GM10248 (cell line): ENCODE data around the gene HMGXB3.

Experiments
- CTCF ChIA-PET: fragments of 300-600 bp; sonication (Branson Sonifier 250); formaldehyde crosslinking; extraction: SDS; loops from one replicate; lab custom pipeline; 2021; ENCODE audit warnings: antibody characterized with exemption; lab: Yijun Ruan, JAX
- POLR2A ChIA-PET: fragments of 350-650 bp; sonication (Branson Sonifier 250); formaldehyde crosslinking; extraction: SDS; loops from one replicate; lab custom pipeline; 2020; ENCODE audit warnings: antibody characterized with exemption; lab: Yijun Ruan, JAX
- DNase-seq: peaks from one replicate; pipeline ENCODE4 v3.0.0; 2012; ENCODE audit errors: extremely low spot score
- TF ChIP-seq, protein P1 (sequence below): IDR thresholded peaks from 2 replicates; pipeline ENCODE4 v1.5.1; 2012; ENCODE audit warnings: mild to moderate bottlenecking, low read depth; ENCODE audit errors: extremely low read depth, missing control alignments, control extremely low read depth

The HMGXB3 gene

DNA sequence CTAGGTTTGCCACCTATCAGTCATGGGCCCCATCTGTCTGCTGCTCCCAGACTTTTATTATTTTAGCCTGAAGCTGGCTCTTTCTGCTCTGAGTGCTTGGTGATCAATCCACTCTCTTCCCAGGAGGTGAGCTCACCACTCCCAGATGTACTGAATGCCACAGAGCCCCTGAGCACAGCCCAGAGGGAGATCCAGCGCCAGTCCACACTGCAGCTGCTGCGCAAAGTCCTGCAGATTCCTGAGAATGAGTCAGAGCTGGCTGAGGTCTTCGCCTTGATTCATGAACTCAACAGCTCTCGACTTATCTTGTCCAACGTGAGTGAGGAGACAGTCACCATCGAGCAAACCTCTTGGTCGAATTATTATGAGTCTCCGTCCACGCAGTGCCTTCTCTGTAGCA, 36.0 kb downstream of the HMGXB3 start:
- no peak for DNase-seq

DNA sequence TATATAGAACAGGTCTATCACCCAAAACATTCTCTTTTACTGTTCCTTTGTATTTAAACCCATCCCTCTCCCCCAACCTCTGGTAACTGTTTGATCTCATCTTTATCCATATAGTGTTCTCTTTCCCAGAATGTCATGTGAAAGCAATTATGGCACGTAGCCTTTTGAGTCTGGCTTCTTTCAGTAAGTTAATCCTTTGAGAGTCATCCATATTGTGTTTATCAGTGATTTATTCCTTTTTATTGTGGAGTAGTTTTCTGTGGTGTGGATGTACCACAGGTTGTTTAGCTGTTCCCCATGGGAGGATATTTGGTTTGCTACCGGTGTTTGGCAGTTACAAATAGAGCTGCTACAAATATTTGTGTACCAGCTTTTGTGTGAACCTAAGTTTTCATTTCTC, 38.0 kb downstream of the HMGXB3 start:
- ChIA-PET CTCF (interaction anchor here (0.9 to 1.2 kb wide), 3 partner anchors 10 to 35 kb away, joined by 3 to 4 read pairs (median 3); no protein-coding TSS in a partner anchor), POLR2A (no interaction called here)
- TF ChIP-seq, protein P1, sequence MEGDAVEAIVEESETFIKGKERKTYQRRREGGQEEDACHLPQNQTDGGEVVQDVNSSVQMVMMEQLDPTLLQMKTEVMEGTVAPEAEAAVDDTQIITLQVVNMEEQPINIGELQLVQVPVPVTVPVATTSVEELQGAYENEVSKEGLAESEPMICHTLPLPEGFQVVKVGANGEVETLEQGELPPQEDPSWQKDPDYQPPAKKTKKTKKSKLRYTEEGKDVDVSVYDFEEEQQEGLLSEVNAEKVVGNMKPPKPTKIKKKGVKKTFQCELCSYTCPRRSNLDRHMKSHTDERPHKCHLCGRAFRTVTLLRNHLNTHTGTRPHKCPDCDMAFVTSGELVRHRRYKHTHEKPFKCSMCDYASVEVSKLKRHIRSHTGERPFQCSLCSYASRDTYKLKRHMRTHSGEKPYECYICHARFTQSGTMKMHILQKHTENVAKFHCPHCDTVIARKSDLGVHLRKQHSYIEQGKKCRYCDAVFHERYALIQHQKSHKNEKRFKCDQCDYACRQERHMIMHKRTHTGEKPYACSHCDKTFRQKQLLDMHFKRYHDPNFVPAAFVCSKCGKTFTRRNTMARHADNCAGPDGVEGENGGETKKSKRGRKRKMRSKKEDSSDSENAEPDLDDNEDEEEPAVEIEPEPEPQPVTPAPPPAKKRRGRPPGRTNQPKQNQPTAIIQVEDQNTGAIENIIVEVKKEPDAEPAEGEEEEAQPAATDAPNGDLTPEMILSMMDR, result no peak
- DNase-seq, result no peak

More for the DNA sequence above, 36.0 kb downstream of the HMGXB3 start:
- TF ChIP-seq, protein P1, result no peak
- ChIA-PET POLR2A (no interaction called here), CTCF (interaction anchor here (0.9 to 4.5 kb wide), 4 partner anchors 9 to 91 kb away, joined by 3 to 21 read pairs (median 6); no protein-coding TSS in a partner anchor)

DNA sequence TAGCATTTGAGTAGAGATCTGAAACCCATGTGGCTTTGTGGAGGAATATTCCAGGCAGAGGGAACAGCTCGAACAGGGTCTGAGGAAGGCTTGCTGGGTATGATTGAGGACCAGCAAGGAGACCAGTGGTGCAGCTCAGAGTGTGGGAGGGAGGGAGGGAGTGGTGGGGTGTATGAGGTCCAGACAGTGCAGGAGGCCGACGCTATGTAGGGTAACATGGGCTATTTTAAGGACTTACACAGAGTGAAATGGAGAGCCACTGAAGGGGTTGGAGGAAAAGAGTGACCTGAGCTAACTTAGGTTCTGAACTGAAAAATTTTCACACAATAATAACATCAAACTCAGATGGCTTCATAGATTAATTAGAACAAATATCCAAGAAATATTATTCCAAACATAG, 41.9 kb downstream of the HMGXB3 start:
- POLR2A ChIA-PET, result no interaction called here
- no peak for DNase-seq
- CTCF ChIA-PET, result interaction anchor here (1.2 to 6.6 kb wide), 3 partner anchors 11 to 599 kb away, joined by 3 to 34 read pairs (median 3); no protein-coding TSS in a partner anchor
- TF ChIP-seq, protein P1, result no peak

DNA sequence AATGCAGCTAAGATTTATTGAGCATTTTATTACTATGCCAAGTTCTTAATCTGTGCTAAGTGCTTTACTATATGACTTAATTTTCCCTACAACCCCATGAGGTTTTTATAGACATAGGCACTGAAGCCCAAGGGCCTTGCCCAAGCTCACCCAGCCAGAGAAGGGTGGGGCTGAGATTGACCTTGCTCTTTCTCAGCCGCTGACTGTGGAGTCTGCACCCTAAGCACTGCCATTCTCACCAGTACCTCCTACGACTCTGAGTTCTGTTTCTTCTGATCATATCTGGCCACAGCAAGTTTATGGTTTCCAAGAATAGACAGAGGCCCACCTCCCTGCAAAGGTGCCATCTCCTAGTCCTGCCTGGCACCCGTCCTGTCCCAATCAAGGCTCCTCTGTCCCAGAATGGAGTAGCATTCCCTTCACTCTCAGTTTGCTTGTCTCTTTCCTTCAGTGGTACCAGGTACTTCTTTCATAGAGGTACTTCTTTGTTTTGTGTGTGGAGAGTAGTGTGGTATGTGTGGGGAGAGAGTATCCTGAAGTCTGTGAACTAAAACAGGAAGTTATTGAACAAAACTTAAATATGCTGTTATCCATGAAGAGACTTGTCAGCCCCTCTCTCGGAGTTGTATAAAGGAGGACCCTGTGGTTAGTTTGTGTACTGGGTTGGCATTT, 43.3 kb downstream of the HMGXB3 start:
- TF ChIP-seq, protein P1, result no peak
- CTCF ChIA-PET, result interaction anchor here (2.2 to 6.6 kb wide), 2 partner anchors 8 to 13 kb away, joined by 9 to 34 read pairs; no protein-coding TSS in a partner anchor
- DNase-seq, result no peak
- POLR2A ChIA-PET, result no interaction called here

DNA sequence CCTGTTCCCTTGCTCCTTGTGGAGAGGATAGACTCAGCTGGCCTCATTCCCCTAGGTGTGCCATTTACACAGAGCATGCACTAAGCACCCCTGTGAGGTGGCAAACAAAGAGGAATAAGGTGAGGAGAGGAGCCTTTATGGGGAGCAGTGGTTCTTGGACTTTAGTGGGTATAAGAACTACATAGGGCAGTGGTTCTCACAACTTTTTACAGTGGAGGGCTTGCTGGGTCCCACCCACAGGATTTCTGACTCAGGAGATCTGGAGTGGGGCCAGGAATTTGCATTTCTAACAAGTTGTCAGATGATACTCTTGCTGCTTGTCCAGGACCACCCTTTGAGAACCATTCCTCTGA, 43.8 kb downstream of the HMGXB3 start:
- DNase-seq, result no peak
- ChIA-PET CTCF (interaction anchor here (1.6 to 6.6 kb wide), 3 partner anchors 9 to 16 kb away, joined by 3 to 34 read pairs (median 9); no protein-coding TSS in a partner anchor), POLR2A (no interaction called here)
- TF ChIP-seq, protein P1, result no peak

DNA sequence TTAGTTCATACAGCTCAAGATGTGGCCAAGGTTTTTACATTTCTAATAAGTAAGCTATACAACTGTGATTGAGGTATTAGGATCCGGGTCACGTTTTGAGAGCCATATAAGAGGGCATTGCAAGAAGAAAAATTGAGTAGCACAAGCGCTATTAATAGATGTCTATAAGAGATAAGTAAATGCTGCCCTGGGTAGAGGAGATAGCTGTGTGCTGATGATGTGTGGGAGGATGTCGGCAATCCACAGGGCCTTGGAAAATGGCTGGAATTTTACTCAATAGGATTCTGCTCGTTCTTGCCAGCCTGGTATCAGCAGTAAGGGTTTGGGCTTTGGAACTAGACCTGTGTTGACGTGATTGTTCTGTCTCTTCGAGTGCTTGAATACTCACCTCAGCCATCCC, 44.2 kb downstream of the HMGXB3 start:
- no peak for DNase-seq
- CTCF ChIA-PET, result interaction anchor here (1.6 to 6.6 kb wide), 3 partner anchors 9 to 16 kb away, joined by 3 to 34 read pairs (median 9); no protein-coding TSS in a partner anchor
- TF ChIP-seq, protein P1, result no peak
- POLR2A ChIA-PET, result no interaction called here
